Type B pancreatic cell (in vitro differentiated cells): ENCODE measurements around the gene MRTFA. TPM values are rescaled to one million over a fixed set of nuclear protein-coding genes. Genes with fewer than 3 reads are reported as not detected.
A peak's percentile ranks its signal among the peaks of the same experiment; 100 is the strongest.

Experiments
- DNase-seq: peaks from one replicate; pipeline ENCODE4 v3.0.0; 2021; ENCODE audit warnings: mixed read lengths; ENCODE audit not compliant: unreplicated experiment; ENCODE audit errors: extremely low spot score
- H3K27ac Mint-ChIP-seq: 2 replicates; pipeline ENCODE4 v1.8.0; 2021; ENCODE audit warnings: mild to moderate bottlenecking, mixed read lengths
- H3K27me3 Mint-ChIP-seq: 2 replicates; pipeline ENCODE4 v1.8.0; 2021; ENCODE audit warnings: mixed read lengths
- H3K36me3 Mint-ChIP-seq: 2 replicates; pipeline ENCODE4 v1.8.0; 2021; ENCODE audit warnings: mixed read lengths
- H3K4me1 Mint-ChIP-seq: one replicate; pipeline ENCODE4 v1.8.0; 2021; ENCODE audit warnings: mixed read lengths; ENCODE audit not compliant: unreplicated experiment
- H3K4me3 Mint-ChIP-seq: 2 replicates; pipeline ENCODE4 v1.8.0; 2021; ENCODE audit warnings: mild to moderate bottlenecking, mixed read lengths
- H3K9me3 Mint-ChIP-seq: 2 replicates; pipeline ENCODE4 v1.8.0; 2021; ENCODE audit warnings: mixed read lengths
- CTCF ChIP-seq: fragments of 200-600 bp; sonication (generic); conservative IDR thresholded peaks from 2 replicates; pipeline ENCODE4 v1.5.0; 2021; ENCODE audit warnings: antibody characterized with exemption, mild to moderate bottlenecking
- total RNA-seq: library from RNA; stranded (reverse); gene quantifications from 2 replicates; pipeline ENCODE4 v1.2.1, GENCODE V29; 2021; ENCODE audit warnings: low replicate concordance

Gene MRTFA
- total RNA-seq, 1 donor from 2014 or later, result 49.8 TPM

GRCh38 chr22:40597526-40598430, 38.7 kb downstream of the MRTFA start:
- Mint-ChIP-seq H3K4me1 (peaks cover 41% of the 10 kb centered on the region), H3K4me3 (no peak overlapping the region), H3K27ac (peak overlapping the region; percentile 12), H3K27me3 (no peaks in the 10 kb centered on the region), H3K9me3 (peaks cover 5% of the 10 kb centered on the region), H3K36me3 (peaks cover 7% of the 10 kb centered on the region)
- TF ChIP-seq CTCF, result no peak
- no peak for DNase-seq

DNA sequence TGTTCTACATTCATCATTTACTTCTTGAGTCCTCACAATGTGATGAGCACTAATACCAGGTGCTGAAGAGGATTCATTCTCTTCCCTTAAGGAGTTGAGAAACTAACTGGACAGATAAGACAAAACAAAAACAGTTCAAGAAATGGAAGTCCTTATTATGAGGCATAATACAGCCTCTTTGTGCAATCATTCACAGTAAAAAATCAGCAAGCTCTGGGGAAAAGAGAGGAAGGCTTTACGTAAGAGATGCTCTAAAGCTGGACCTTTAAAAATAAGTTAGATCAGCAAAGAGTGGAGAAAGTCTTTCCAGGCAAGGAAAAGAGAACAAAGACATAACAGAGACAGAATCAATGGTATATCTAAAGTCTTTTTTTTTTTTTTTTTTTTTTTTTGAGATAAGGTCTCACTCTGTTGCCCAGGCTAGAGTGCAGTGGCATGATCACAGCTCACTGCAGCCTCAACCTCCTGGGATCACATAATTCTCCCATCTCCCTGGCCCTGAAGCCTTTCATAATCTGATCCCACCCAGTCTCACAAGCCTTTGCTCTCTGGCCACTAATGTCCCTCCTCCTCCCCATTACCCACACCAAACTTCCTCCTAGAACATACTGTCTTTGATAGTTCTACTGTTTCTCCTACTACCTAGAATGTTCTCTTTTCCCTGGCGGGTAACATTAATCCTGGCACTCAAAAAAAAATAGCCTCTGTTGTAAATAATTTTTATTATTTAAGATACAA, 40.9 kb downstream of the MRTFA start:
- no peaks in the 10 kb centered on the region for H3K27me3 Mint-ChIP-seq
- H3K36me3 Mint-ChIP-seq, result peaks cover 4% of the 10 kb centered on the region
- no peak overlapping the region for H3K4me3 Mint-ChIP-seq
- H3K9me3 Mint-ChIP-seq, result peaks cover 5% of the 10 kb centered on the region
- peaks cover 44% of the 10 kb centered on the region for H3K4me1 Mint-ChIP-seq
- H3K27ac Mint-ChIP-seq, result no peak overlapping the region
- no peak for DNase-seq
- TF ChIP-seq CTCF, result no peak

- H3K27me3 Mint-ChIP-seq, result no peaks in the 10 kb centered on the region
- no peak overlapping the region for H3K27ac Mint-ChIP-seq
- no peak for TF ChIP-seq CTCF
- no peak overlapping the region for H3K4me3 Mint-ChIP-seq
- peaks cover 5% of the 10 kb centered on the region for H3K9me3 Mint-ChIP-seq
- no peak for DNase-seq
- H3K36me3 Mint-ChIP-seq, result peaks cover 4% of the 10 kb centered on the region
- H3K4me1 Mint-ChIP-seq, result peaks cover 39% of the 10 kb centered on the region
Observed at GRCh38 chr22:40594924-40595323, 41.6 kb downstream of the MRTFA start.

- H3K36me3 Mint-ChIP-seq, result peaks cover 6% of the 10 kb centered on the region
- TF ChIP-seq CTCF, result no peak
- no peaks in the 10 kb centered on the region for H3K27me3 Mint-ChIP-seq
- no peak overlapping the region for H3K4me3 Mint-ChIP-seq
- peak overlapping the region; percentile 25 for H3K27ac Mint-ChIP-seq
- H3K9me3 Mint-ChIP-seq, result peaks cover 5% of the 10 kb centered on the region
- peaks cover 38% of the 10 kb centered on the region for H3K4me1 Mint-ChIP-seq
- DNase-seq, result no peak
Observed at GRCh38 chr22:40594346-40594745, 42.2 kb downstream of the MRTFA start.

DNA sequence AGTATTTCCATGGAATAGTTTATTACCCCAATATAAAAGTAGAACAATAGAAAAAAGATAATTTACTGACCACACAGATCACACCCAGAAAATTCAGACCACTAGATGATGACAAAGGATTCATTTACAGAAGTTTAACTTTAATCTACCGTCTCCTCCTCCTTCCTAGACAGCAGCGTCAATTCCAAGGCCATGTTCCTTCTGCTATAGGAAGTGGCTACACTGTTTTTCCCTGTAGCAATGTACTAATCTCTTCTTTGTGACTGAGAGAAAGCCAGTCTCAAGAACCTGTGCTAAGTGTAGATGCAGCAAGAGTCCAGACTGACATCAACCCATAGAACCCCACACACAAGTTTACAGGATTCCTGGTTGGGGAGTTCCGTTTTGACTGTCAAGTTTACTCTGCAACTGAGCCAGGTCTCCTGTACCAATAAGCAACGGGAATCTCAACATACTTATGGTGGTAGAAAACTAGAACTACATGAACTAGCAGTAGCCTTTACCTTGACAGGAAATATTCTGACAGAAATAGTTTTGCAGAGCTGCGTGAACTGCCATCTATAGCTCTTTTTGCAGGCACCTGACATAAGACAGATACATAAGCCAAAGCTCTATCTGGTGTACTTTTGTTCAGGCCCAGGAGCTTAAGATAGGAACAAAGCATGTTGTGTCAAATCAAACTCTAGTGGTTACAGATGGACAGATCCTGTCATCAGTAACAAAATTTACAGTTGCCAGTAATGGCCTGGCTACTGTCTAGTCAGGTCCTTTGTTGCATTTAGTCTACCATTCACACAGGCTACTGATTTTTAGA, 42.9 kb downstream of the MRTFA start:
- no peak for DNase-seq
- Mint-ChIP-seq H3K27ac (peak overlapping the region; percentile 59), H3K27me3 (no peaks in the 10 kb centered on the region), H3K4me1 (peaks cover 38% of the 10 kb centered on the region), H3K36me3 (peaks cover 9% of the 10 kb centered on the region), H3K9me3 (peaks cover 5% of the 10 kb centered on the region), H3K4me3 (no peak overlapping the region)
- TF ChIP-seq CTCF, result no peak
